ENCODE measurements around the gene TRAK2. TPM values are rescaled to one million over a fixed set of nuclear protein-coding genes. Genes with fewer than 3 reads are reported as not detected.

The TRAK2 gene
- total and polyA plus RNA-seq, 2 donors from 2014 or later: 16.6 to 65.8 TPM

DNA sequence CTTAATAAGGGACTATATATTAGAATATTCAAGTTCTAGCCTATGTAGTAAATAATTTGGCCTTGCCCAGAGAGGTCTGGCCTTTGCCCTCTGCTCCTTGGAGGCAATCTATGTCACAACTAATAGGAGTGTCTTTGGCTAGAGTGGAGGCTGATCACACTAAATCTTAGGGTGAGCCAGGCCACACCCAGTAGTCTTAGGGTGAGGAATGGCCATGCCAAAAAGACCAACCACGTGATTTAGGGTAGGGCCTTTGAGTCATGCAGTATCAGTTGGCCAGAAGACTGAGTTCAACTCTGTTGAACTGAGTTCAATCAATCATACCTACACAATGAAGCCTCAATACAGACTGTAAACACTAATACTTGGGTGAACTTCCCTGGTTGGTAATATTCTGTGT, 68.1 kb downstream of the TRAK2 start:
- DNase-seq (no peak), FAIRE-seq (no peak)
- Histone ChIP-seq H3K9me3 (ENCODE audit: control insufficient read depth in 2 of 3, insufficient read depth in 1 of 3, low read length in 3 of 3) (no peaks in the 10 kb centered on the region), H3K27me3 (ENCODE audit: control insufficient read depth, insufficient read depth, low read length) (no peaks in the 10 kb centered on the region), H3K36me3 (ENCODE audit: control insufficient read depth in 2 of 3, insufficient read depth in 3 of 3, low read length in 3 of 3) (peaks cover 11 to 59% (median 21%) of the 10 kb centered on the region in 3 donors), H3K9ac (ENCODE audit: low read length in 3 of 3) (no peak overlapping the region), H3K4me3 (ENCODE audit: low read length in 3 of 3) (no peak overlapping the region), H3K27ac (ENCODE audit: low read depth in 2 of 2, low read length in 2 of 2) (no peak overlapping the region), H3K4me1 (ENCODE audit: control insufficient read depth in 2 of 3, insufficient read depth in 2 of 3, low read depth in 1 of 3, low read length in 3 of 3) (no peaks in the 10 kb centered on the region)
- TF ChIP-seq, protein P1, sequence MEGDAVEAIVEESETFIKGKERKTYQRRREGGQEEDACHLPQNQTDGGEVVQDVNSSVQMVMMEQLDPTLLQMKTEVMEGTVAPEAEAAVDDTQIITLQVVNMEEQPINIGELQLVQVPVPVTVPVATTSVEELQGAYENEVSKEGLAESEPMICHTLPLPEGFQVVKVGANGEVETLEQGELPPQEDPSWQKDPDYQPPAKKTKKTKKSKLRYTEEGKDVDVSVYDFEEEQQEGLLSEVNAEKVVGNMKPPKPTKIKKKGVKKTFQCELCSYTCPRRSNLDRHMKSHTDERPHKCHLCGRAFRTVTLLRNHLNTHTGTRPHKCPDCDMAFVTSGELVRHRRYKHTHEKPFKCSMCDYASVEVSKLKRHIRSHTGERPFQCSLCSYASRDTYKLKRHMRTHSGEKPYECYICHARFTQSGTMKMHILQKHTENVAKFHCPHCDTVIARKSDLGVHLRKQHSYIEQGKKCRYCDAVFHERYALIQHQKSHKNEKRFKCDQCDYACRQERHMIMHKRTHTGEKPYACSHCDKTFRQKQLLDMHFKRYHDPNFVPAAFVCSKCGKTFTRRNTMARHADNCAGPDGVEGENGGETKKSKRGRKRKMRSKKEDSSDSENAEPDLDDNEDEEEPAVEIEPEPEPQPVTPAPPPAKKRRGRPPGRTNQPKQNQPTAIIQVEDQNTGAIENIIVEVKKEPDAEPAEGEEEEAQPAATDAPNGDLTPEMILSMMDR (IDR thresholded peaks at IDR 0.05; ENCODE audit: borderline replicate concordance, extremely low read depth, insufficient read depth): no peak
- intact Hi-C loops (cut with DNase I): no loop called here

DNA sequence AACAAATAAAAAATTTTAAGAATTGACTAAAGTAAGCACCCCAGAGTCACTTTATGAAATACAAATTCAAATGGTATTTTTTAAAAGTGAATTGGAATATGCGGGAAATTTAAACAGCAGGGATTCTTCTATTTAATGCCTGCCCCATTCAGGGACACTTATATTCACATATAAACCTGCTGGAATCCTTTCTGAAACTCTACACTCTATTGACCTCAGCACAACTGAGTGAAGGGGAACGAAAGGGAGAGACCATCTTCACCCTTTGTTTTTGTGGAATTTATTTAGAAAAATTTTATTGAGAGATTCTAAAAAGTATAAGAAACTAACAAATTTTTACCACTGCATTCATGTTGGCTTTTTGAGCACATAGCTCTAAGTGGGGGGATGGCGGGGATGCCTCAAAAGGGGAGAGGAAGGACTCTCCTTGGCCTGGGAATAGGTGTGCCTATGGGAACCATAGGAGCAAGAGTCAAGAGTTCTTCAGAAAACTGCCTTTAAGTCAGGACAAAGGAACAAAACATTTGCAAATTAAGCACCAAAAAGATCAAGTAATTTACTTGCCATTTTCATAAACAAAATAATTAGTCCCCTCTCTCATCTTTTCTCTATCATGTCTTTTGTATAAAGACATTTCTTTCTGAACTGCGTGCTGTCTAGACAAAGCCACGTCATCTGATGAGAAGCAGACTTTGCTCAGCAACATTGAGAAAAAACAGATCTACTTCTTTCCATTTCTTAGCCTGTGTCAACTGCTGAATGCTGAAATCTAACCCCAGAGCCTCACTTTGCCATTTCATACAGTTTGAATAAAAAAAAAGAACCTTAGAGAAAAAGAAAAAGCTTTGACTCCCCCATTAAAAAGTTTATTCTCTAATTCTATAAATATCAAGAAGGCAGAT, 72.5 kb downstream of the TRAK2 start:
- FAIRE-seq: no peak
- H3K36me3 ChIP-seq (ENCODE audit: control insufficient read depth in 2 of 3, insufficient read depth in 3 of 3, low read length in 3 of 3): peaks cover 9 to 27% (median 10%) of the 10 kb centered on the region in 3 donors

GRCh38 chr2:201377218-201377617, 74.0 kb downstream of the TRAK2 start:
- intact Hi-C loops (cut with DNase I): no loop called here
- peaks cover 6 to 18% (median 10%) of the 10 kb centered on the region in 3 donors for H3K36me3 ChIP-seq (ENCODE audit: control insufficient read depth in 2 of 3, insufficient read depth in 3 of 3, low read length in 3 of 3)

More for the DNA sequence above, 72.5 kb downstream of the TRAK2 start:
- H3K4me1 ChIP-seq (ENCODE audit: control insufficient read depth in 2 of 3, insufficient read depth in 2 of 3, low read depth in 1 of 3, low read length in 3 of 3): no peaks in the 10 kb centered on the region
- H3K9ac ChIP-seq (ENCODE audit: low read length in 3 of 3): no peak overlapping the region
- intact Hi-C loops (cut with DNase I): no loop called here
- no peak overlapping the region for H3K4me3 ChIP-seq (ENCODE audit: low read length in 3 of 3)
- H3K27me3 ChIP-seq (ENCODE audit: control insufficient read depth, insufficient read depth, low read length): no peaks in the 10 kb centered on the region
- no peak overlapping the region for H3K27ac ChIP-seq (ENCODE audit: low read depth in 2 of 2, low read length in 2 of 2)
- no peaks in the 10 kb centered on the region for H3K9me3 ChIP-seq (ENCODE audit: control insufficient read depth in 2 of 3, insufficient read depth in 1 of 3, low read length in 3 of 3)
- TF ChIP-seq, protein P1 (IDR thresholded peaks at IDR 0.05; ENCODE audit: borderline replicate concordance, extremely low read depth, insufficient read depth): no peak
- no peak for DNase-seq

More at GRCh38 chr2:201377218-201377617, 74.0 kb downstream of the TRAK2 start:
- Histone ChIP-seq H3K27me3 (ENCODE audit: control insufficient read depth, insufficient read depth, low read length) (no peaks in the 10 kb centered on the region), H3K27ac (ENCODE audit: low read depth in 2 of 2, low read length in 2 of 2) (no peak overlapping the region), H3K9ac (ENCODE audit: low read length in 3 of 3) (no peak overlapping the region), H3K4me3 (ENCODE audit: low read length in 3 of 3) (no peak overlapping the region), H3K4me1 (ENCODE audit: control insufficient read depth in 2 of 3, insufficient read depth in 2 of 3, low read depth in 1 of 3, low read length in 3 of 3) (no peaks in the 10 kb centered on the region), H3K9me3 (ENCODE audit: control insufficient read depth in 2 of 3, insufficient read depth in 1 of 3, low read length in 3 of 3) (no peaks in the 10 kb centered on the region)
- FAIRE-seq: no peak
- DNase-seq: no peak
- TF ChIP-seq, protein P1 (IDR thresholded peaks at IDR 0.05; ENCODE audit: borderline replicate concordance, extremely low read depth, insufficient read depth): no peak

All from kidney (tissue), 14 donors.